Stimulated activated CD8-positive, alpha-beta memory T cell treated with anti-CD3 and anti-CD28 coated beads, Interleukin-15, amount 100 ng/mL, for 24 hours (primary cell): ENCODE data around the gene NCBP2L.

Experiments used
- DNase-seq: peaks from one replicate; pipeline ENCODE4 v3.0.0-alpha.2; 2020; ENCODE audit warnings: low read depth

NCBP2L gene

DNA sequence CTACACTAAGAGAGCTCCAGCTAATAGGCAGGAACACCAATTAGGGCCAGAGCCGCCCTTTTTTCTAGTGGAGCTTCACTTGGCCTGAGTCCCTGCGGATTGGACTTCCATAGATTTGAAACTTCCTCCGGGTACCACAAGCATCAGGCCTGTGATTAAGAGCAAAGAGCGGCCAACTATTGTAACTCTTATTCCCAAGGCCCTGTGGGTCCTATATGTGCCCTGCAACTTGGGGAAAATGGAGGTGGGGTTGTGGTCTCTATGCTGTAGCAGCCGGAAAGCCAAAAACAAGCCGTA is at the start of gene NCBP2L:
TSS of gene NCBP2L (plus strand) at position 198 of the 297 bp plus-strand sequence. CDS start 16,488 bp downstream, outside the sequence.
- DNase-seq: no peak

DNA sequence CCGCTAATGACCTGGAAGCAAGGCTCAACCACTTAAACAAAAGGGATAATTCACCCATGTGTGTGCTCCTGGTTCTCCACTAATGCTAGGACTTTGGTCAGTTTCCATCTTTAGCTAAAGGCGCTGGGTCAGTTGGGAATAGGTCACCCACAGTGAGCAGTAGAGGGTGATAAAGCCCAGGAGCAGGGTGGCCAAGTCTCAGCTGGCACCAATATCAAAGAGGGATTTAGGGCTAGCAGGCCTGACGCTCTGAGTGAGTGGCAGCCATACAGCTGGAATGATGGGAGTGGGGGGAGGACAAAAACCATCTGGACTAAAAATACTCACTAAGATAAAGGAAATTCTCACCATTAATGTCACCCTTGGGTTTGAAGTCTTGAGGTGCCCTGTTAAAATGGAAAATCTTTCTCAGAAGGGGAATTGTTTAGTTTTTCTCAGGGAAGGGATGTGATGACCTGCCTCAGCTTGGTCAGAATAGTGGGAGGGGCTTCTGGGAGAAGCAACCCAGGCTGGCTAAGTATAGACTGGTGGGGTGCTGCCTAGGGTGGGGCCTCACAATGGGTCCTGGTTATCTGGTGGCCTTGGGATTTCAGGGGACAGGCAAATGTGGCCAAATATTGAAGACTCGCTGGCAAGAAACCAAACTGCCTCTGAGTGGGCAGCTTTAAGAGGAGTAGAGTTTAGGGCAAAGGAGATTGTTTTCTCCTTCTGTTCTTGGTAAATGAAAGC is 49.0 kb upstream of the NCBP2L start:
- no peak for DNase-seq

DNA sequence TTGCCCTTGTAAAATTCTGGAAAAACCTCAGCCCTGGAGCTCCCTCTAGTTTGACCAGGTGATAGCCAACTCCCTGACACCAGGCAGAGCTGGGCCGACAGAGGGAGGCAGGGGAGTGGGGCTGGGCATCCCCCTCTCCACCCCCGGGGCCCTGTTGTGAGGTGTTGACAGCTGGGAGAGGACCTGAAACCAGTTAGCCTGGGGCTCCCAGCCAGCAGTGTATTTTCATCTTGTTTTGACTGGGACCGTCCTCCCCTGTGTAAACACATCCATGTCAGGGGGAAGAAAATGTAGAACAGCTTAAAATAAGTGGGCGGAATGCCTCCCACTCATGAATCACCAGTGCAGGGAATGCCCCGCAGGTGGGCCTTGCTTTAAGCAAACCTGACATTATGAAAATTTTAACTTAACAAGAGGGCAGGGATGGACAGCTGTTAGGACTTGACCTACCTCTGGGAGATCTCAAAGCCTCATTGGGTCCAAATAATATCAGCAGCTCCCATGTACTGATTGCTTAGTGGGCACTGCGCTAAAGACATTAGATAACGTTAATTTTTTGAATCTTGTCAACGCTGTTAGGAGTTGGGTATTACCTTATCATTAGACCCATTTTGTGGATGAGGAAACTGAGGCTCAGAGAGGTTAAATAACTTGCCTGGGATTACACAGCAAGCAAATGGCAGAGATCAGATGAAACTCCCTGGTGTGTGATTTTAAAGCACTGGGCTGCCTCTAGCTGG is 47.8 kb upstream of the NCBP2L start:
- DNase-seq: no peak

DNA sequence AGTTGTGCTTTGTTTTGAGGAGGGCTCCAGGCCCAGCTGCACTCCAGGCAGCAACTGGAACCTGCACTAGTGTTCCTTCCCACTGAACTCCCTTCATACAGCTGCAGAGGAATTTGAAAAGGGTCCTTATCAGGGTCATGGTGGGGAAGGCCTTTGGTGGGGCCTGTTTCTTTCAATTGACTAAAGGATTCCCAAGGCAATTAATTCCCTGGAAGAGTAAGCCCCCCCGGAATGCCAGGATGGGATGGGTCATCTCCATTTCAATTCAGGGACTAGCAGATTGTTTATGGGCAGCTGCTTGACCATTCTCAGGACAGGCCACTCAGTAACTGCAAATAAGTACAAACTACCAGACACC is 47.3 kb upstream of the NCBP2L start:
- no peak for DNase-seq

GRCh38 chrX:107730991-107731766 is 46.4 kb upstream of the NCBP2L start:
- DNase-seq: no peak

DNA sequence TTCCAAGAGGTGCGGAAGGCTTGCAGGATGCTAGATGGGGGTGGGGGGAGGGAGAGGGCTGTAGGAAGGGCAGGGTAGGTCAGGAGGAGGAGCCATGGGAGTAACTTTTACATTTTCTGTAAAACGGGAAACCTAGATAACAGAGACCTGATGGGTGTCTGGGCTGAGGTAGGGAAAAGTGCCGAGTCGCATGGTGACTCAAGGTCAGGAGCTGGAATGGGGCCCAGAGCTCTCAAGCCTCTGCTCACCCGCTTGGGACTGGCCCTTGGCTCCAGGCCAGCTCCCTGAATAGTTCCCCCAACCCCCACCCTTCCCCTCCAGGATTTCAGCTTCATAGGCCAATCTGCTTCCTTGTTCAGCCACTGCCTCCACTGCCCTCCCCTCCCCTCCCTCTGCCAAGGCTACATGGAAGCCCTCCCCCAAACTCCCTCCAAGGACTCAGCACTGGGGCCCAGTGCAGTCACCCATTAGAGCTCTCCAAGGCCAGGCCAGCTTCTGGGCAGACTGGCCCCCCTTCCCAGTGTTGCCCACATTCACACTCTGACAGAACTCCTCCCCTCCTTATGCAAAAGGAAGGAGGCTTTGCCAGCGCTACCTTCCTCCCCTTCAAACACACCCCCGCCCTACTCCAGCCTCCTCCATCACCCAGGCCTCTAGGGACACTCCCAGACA is 45.6 kb upstream of the NCBP2L start:
- DNase-seq: no peak

DNA sequence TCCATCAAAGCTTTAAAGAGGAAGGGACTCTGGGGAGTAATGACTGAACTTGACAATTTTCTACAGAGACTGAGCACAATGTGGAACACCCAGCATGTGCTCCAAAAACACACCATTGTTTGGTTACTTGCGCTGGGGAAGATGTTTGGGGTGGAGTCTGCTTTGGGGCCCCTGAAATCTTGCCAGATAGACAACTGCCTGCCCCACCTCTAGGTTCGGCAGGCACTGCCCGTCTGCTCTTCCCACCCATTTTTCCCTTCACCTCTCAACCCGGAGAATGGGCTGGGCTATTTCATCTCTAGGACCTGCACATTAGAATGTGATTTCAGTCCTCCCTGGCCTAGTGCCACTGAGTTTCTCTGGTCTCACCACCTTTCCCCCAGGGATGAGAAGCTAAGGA is 43.8 kb upstream of the NCBP2L start:
- DNase-seq: no peak

GRCh38 chrX:107734646-107735045 is 42.9 kb upstream of the NCBP2L start:
- no peak for DNase-seq

DNA sequence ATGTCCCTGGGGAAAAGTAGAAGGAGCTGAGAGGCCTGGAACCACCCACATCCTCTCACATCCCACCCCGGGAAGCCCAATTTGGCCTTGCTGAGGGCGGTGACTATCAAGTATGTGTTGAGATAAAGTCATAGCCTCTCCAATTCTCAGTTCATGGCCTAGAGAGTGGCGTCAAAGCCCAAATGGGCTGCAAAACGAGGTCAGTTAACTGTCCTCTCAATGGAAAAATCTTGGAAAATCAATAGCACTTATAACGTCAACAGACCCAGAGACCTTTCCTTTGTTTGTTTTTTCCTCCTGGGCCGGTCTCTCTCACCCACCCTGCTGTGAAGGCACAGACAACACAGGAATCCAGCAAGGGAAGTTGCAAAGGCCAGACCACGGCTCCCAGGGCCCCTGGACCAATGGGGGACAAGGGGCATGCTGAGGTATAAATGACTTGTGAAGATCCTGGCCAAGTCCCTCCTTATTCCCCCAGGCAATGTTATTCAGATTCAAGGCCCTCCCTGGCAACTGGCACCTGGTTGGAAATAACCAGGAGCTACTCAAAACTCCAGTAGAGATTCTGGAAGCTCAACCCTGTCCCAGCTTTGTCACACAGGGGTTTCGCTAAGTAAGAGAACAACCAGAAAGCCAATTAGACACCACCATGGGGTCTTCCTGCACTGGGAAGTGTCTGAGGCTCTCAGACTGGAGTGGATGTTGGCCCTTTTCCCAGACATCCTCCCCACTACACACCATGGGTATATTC is 40.6 kb upstream of the NCBP2L start:
- DNase-seq: no peak

DNA sequence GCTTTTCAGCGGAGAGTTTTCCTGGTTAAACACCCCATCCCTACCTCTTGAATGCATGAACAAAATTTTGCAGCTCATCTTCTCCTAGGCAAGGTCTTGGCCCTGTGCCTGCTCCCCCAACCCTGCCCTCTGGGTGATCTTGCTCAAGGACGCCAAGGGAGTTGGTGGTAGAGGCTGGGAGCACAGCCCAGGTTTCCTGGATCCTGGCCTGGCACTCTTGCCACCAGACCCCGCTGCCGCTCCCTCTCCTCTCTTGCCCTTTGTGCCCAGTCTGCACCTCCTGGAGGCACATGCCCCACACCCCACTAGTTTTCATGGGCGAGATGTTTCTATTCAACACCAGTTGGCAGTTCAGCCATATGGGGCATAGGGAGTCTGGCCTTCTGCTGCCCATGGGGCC is 39.3 kb upstream of the NCBP2L start:
- DNase-seq: no peak

DNA sequence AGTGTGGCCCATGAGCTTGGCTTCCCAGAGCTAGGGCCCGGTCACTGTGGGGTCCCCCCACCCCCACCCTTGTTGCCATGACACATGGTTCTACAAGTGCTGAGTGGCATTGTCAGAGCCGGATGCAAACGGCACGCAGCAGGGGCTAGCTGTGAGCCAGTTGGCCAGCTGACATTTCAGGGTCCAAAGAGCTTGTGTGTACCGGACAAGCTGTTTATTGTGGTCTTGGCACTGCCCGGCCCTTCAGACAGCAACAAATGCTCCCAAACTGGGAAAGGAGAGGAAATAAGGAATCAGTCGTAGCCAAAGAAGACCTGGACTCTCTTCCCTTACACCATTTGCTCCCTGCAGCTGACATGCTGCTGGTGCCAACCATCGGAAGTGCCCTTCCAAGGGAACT is 38.8 kb upstream of the NCBP2L start:
- no peak for DNase-seq

- no peak for DNase-seq
Observed at GRCh38 chrX:107739541-107739940, 38.0 kb upstream of the NCBP2L start.

DNA sequence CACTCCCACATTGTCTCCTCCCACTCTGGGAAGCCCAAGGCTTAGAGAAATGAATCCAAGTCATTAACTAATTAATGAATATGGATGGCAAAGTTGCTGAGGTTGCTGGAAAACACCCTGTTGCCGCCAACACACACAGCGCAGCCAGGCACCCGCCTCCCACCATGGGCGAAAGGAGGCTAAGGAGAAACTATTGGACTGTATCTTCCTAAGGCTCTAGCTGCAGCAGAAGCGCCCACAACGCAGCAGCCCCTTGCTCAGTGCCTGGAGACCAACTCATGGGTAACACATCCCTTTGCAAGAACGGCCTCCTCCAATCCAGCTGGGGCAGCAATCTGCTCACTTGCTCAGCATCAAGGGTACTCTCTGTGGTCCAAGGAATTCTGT is 36.1 kb upstream of the NCBP2L start:
- DNase-seq: no peak

DNA sequence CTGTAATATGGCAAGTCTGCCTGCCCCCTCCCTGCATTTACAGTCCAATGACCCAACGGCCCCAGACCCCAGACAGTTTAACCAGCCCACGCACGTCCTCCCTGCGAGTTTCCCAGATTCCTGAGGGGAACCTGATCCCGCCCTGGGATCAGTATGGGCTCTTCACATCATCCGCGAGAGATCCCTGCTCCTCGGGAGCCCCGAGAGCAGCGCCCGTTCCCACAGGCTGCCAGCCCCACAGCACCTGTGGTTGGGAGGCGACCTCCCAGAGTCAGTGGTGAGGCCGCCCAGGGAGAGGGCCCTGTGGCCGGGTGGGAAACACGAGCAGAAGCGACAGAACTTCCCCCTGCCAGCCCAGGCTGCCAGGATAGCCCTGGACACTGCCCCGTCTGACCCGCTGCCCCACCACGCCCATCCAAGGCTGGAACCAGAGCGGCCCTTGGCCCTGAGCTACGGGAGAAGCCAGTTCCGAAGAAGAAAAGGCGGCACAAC is 34.8 kb upstream of the NCBP2L start:
- no peak for DNase-seq

GRCh38 chrX:107743995-107744394 is 33.5 kb upstream of the NCBP2L start:
- no peak for DNase-seq

- no peak for DNase-seq
Observed at GRCh38 chrX:107744868-107745267, 32.7 kb upstream of the NCBP2L start.

DNA sequence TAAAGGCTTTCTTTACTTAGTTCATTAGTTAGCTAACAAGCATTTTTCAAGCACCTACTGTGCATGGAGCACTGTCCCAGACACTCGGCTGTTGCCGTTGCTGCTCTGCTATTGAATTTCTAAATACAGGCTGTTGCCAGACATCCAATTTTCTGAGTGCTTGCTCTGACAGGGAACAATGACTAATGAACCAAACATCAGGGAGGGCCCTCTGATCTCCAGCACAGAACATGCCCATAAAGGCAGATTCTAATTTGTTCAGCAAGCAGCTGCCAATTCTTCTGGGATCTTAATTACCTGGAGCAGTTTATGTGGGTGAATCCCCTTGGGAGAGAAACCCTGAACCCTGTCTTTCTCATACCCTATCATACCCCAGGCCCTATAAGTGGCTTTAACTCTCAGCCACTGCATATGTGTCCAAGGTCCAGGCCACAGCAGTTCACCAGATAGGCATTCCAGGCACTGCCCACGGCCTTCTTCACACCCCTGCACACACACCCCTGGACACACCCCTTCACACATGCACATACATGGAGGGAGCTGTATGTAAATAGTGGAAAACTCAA is 29.9 kb upstream of the NCBP2L start:
- DNase-seq: no peak

DNA sequence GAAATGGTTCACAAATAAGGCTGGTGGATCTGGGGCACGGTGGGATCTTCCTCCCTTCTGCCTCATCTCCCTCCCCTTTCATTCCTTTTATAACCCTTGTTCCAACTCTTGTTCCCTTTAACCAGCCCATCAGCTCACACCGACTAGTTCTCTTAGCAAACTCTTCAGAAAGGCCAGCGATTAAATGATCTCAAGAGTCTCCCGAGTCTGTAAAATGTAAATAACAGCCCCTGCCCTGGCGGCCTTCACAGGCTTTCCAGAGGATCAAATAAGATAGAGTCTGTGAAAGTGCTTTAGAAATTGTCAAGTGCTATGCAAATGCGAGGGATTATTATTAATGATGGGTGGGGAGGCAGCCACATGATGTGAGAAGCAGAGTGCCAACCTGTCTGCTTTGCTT is 29.0 kb upstream of the NCBP2L start:
- no peak for DNase-seq

- DNase-seq: no peak
Observed at GRCh38 chrX:107750263-107750662, 27.3 kb upstream of the NCBP2L start.

DNA sequence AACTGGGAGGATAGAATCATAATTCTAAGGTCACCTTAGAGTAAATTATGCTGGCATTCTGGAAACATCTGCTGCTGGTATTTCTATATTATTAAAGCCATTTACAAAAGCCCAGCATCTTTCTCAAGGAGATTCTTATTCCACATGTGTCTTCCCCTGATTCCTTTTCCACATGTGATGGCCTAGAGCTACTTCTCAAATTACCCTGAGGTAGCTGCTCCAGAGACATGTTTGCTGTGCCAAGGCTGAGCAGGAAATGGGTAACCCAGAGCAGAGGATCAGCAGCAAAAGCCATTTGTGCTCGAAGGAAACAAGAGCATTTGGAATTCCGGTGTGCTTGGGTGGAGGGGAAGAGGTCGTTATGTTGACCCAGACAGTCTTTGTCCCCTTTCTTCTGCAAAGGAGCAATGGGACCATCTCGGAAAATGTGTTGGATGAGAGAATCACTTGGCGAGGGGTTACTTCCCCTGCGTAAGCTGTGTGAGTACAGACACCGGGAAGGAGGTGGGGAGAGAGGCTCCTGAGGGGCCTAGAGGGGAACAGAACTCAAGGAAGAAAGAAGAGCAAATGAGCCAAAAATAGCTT is 26.6 kb upstream of the NCBP2L start:
- DNase-seq: no peak

DNA sequence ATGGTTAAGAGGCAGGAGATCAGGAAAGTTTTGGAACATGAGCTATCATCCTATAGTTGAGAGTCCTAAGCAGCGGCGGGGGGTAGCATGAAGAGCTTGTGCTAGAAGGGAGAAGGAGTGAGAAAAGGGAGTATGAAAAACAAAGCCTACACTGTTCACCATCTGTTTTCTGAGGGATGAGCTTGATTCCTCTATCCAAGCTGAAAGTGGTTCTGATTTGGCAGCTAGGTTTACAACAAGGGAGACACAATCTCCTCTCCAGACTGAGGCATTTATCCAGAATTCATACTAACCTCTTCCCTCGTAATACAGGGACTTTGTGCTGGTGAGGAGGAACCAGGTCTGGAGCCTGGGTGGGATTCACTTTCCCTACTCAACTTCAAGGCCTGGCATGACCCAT is 25.5 kb upstream of the NCBP2L start:
- no peak for DNase-seq
